Right lobe of liver (tissue), 6 donors: Measurements from ENCODE around the gene PRKACA. TPM values are rescaled to one million over a fixed set of nuclear protein-coding genes. Genes with fewer than 3 reads are reported as not detected.
A peak's percentile ranks its signal among the peaks of the same experiment; 100 is the strongest.
"Not testable (repeated sequence)": the region's sequence is repeated elsewhere in the genome, so short reads cannot be mapped to it uniquely, and the experiment has no call there.

Experiments
- ATAC-seq, 4 donors: fragments of 200-7000 bp; cut with Tn5 transposase; one replicate each; pipeline ENCODE4 v1.9.1; 2020; ENCODE audit warnings: mild to moderate bottlenecking in 4 of 4, moderate library complexity in 4 of 4
- DNase-seq, 3 donors: peaks; one replicate each; pipeline ENCODE4 v3.0.0-alpha.2; 2020
- H3K27ac ChIP-seq, 3 donors: fragments of 200-600 bp; one replicate each; pipeline ENCODE4 v1.8.0; 2022
- H3K27me3 ChIP-seq, 2 donors: fragments of 200-600 bp; one replicate each; pipeline ENCODE4 v1.8.0; 2022
- H3K36me3 ChIP-seq, 4 donors: fragments of 200-600 bp; sonication (generic) in 1 of 4; one replicate each; pipeline versions ENCODE4 v1.5.1 to v1.8.0; 2017 to 2022; ENCODE audit warnings: control low read depth in 1 of 4
- H3K4me1 ChIP-seq, 4 donors: fragments of 200-600 bp; sonication (generic) in 1 of 4; one replicate each; pipeline versions ENCODE4 v1.5.1 to v1.8.0; 2017 to 2022; ENCODE audit warnings: control low read depth in 1 of 4
- H3K4me3 ChIP-seq, 3 donors: fragments of 200-600 bp; one replicate each; pipeline ENCODE4 v1.8.0; 2022
- H3K9me3 ChIP-seq, 4 donors: fragments of 200-600 bp; sonication (generic) in 1 of 4; one replicate each; pipeline versions ENCODE4 v1.5.1 to v1.8.0; 2017 to 2022; ENCODE audit warnings: control low read depth in 1 of 4
- POLR2A ChIP-seq: fragments of 450-650 bp; IDR thresholded peaks from one replicate; pipeline ENCODE4 v1.6.1; 2017; ENCODE audit warnings: antibody characterized with exemption, mild to moderate bottlenecking
- WGBS: methylation state at CpG from one replicate; pipeline ENCODE4 v1.1.6; 2018; ENCODE audit warnings: low coverage, low lambda C conversion rate; ENCODE audit not compliant: insufficient coverage; ENCODE audit errors: missing lambda C conversion rate; 5-methylcytosine and 5-hydroxymethylcytosine counted together
- intact Hi-C, 2 donors: fragments of 100-400 bp; cut with DNase I; formaldehyde crosslinking; loops; one replicate each; pipeline versions ENCODE4 v1.11.2 to v1.14.1; 2022
- total RNA-seq, 6 experiments: library from RNA; depleted of rRNA in 2 of 6; stranded (reverse); fragments of >200 nt in 2 of 6; fragmentation: NEBNext Ultra II Directional in 3 of 6; extraction: Animal tissue kit (Norgen Biotek cat#: 25700) in 3 of 6; gene quantifications; one replicate each; pipeline versions ENCODE4 v1.1.0 to v1.2.4, GENCODE V29; 2016 to 2023
- TF ChIP-seq, protein P1 (sequence below), 4 donors: fragments of 200-600 bp in 3 of 4; fragments of 450-650 bp in 1 of 4; IDR thresholded peaks; one replicate each; pipeline versions ENCODE4 v1.5.1 to v1.8.0; 2016 to 2022; ENCODE audit warnings: antibody characterized with exemption in 4 of 4, mild to moderate bottlenecking in 2 of 4
- donor health status: DM: no; HTN: yes; CAD: no.
- donor health status: DM: no; HTN: no; CAD: no.
- donor health status: DM: no; HTN: no; CAD: no.
- donor health status: DM: no; HTN: yes; CAD: no.
- donor health status: DM: no; HTN: yes; CAD: no.

The PRKACA gene
- total RNA-seq, 6 experiments from 2014 or later = 54.8 to 87.5 (median 63.1) TPM

DNA sequence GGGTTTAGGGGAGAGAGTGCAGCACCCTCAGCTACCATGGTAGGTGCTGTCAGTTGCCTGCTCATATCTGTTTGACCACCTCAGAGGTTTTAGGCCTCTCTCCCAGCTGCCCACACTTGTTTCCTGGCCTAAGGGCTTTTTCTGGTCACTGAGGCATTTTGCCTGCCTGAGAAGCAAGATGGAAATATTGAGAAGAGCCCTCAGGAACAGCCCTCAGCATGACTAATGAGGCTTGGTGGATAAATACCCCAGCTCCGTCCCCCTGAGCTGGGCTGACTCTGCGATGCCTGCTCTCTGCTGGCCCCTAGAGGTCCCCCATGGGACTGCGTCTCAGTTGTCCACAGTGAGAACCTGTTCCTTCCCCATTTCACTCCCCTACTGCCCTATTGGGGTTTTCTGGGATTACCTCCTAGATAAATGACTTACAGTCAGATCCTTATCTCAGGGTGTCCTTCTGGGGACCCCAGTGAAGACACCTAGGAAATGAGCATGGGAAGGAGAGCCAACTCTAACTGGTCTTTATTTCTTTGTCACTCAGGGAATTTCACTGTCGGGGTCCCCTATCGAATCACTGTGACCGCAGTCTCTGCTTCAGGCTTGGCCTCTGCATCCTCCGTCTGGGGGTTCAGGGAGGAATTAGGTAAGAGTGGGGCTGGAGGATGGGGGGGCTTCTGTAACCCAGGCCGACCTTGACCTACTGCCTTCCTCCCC, 69.0 kb downstream of the PRKACA start:
- no peak for TF ChIP-seq POLR2A
- TF ChIP-seq, protein P1, sequence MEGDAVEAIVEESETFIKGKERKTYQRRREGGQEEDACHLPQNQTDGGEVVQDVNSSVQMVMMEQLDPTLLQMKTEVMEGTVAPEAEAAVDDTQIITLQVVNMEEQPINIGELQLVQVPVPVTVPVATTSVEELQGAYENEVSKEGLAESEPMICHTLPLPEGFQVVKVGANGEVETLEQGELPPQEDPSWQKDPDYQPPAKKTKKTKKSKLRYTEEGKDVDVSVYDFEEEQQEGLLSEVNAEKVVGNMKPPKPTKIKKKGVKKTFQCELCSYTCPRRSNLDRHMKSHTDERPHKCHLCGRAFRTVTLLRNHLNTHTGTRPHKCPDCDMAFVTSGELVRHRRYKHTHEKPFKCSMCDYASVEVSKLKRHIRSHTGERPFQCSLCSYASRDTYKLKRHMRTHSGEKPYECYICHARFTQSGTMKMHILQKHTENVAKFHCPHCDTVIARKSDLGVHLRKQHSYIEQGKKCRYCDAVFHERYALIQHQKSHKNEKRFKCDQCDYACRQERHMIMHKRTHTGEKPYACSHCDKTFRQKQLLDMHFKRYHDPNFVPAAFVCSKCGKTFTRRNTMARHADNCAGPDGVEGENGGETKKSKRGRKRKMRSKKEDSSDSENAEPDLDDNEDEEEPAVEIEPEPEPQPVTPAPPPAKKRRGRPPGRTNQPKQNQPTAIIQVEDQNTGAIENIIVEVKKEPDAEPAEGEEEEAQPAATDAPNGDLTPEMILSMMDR (IDR thresholded peaks at IDR 0.05) = peak; percentile 58 to 93 (median 84)
- Histone ChIP-seq H3K4me3 (no peak overlapping the region), H3K36me3 (no peaks in the 10 kb centered on the region), H3K9me3 (no peaks in the 10 kb centered on the region), H3K27me3 (no peaks in the 10 kb centered on the region), H3K4me1 (no peaks in the 10 kb centered on the region), H3K27ac (no peak overlapping the region)
- ATAC-seq (peak; percentile 81 to 92 (median 86)), DNase-seq (peak in 2 of 3 donors; percentile 47 to 62)
- WGBS = 63% methylated on average over 7 of the region's 8 CpGs
- intact Hi-C loops = loop anchor here in 1 of 2 donors (10.0 kb wide), 1 partner anchor 164 kb away; no protein-coding TSS in a partner anchor

DNA sequence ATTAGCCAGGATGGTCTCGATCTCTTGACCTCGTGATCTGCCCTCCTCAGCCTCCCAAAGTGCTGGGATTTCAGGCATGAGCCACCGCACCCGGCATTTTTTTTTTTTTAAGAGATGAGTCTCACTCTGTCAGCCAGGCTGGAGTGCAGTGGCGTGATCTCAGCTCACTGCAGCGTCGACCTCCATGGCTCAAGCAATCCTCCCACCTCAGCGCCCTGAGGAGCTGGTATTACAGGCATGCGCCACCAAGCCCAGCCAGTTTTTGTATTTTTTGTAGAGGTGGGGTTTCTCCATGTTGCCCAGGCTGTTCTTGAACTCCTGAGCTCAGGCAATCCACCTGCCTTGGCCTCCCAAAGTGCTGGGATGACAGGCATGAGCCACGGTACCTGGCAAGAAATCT, 69.7 kb downstream of the PRKACA start:
- H3K4me3 ChIP-seq, H3K9me3 ChIP-seq, H3K27ac ChIP-seq, ATAC-seq, H3K36me3 ChIP-seq, H3K4me1 ChIP-seq, DNase-seq, H3K27me3 ChIP-seq: not testable (repeated sequence)
- WGBS = 95% methylated on average over 8 of the region's 10 CpGs
- intact Hi-C loops = loop anchor here in 1 of 2 donors (10.0 kb wide), 1 partner anchor 163 kb away; no protein-coding TSS in a partner anchor

DNA sequence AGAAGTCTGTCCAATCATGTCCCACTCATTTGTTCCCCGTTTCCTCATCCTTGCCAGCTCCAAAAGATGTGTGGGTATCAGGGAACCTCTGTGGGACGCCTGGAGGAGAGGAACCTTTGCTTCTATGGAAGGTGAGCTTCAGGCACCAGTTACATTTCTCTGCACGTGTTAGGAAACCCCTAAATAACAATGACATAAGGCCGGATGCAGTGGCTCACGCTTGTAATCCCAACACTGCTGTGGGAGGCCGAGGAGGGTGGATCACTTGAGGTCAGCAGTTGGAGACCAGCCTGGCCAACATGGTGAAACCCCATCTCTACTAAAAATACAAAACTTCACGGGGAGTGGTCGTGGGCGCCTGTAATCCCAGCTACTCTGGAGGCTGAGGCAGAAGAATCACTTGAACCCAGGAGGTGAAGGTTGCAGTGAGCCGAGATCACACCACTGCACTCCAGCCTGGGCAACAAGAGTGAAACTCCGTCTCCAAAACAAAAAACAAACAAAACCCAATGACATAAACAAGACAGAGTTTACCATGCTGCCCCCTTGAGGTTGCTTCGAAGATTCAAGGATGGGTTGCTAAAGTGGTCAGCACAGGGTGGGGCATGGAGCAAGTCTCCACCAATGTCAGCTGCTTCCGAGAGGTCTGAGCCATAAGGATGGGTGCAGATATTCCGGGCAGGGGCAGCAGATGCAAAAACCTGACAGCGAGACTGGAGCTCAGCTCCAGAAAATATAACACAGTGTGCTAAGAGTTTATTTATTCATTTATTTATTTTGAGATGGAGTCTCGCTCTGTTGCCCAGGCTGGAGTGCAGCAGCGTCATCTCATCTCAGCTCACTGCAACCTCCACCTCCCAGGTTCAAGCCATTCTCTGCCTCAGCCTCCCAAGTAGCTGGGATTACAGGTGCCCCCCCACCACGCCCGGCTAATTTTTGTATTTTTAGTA, 74.6 kb downstream of the PRKACA start:
- TF ChIP-seq, protein P1 (IDR thresholded peaks at IDR 0.05) = peak; percentile 46 to 63 (median 54)
- not testable (repeated sequence) for H3K4me1 ChIP-seq, H3K9me3 ChIP-seq, DNase-seq, H3K27me3 ChIP-seq, H3K36me3 ChIP-seq, H3K27ac ChIP-seq, H3K4me3 ChIP-seq
- intact Hi-C loops = loop anchor here in 1 of 2 donors (10.0 kb wide), 1 partner anchor 158 kb away; no protein-coding TSS in a partner anchor
- 59% methylated on average over 8 of the region's 19 CpGs for WGBS
- ATAC-seq = peak; percentile 82 to 92 (median 87)

Other genes starting within 250 kb of the PRKACA start
- not detected for gene NANOS3, start 240.6 kb downstream of the PRKACA start, total RNA-seq
- 1 to 10 TPM in 4 of 6 experiments, under 1 TPM in 2; 0.34 to 3.7 (median 1.2) TPM for gene BRME1, start 211.6 kb downstream of the PRKACA start, total RNA-seq
- gene CC2D1A, start 211.6 kb downstream of the PRKACA start, total RNA-seq = 10 to 100 TPM; 16.5 to 29.8 (median 18.1) TPM
- under 1 TPM in 2 of 6 experiments, not detected in 4; 0.19 to 0.33 TPM for gene PODNL1, start 179.3 kb downstream of the PRKACA start, total RNA-seq
- gene DCAF15, start 165.3 kb downstream of the PRKACA start, total RNA-seq = 1 to 10 TPM; 5.6 to 8.7 (median 7.7) TPM
- 1 to 10 TPM; 2.5 to 9.3 (median 5.7) TPM for gene RFX1, start 111.4 kb downstream of the PRKACA start, total RNA-seq
- gene RLN3, start 89.6 kb downstream of the PRKACA start, total RNA-seq = not detected
- gene IL27RA, start 86.0 kb downstream of the PRKACA start, total RNA-seq = 1 to 10 TPM; 1.1 to 3.0 (median 1.5) TPM
- 10 to 100 TPM in 4 of 6 experiments, 1 to 10 TPM in 2; 5.3 to 33.9 (median 17.0) TPM for gene PALM3, start 55.7 kb downstream of the PRKACA start, total RNA-seq
- 10 to 100 TPM in 1 of 6 experiments, 1 to 10 TPM in 5; 3.6 to 12.0 (median 6.1) TPM for gene MISP3, start 45.0 kb downstream of the PRKACA start, total RNA-seq
- under 1 TPM in 1 of 6 experiments, not detected in 5; 0.27 TPM for gene C19orf67, start 32.0 kb downstream of the PRKACA start, total RNA-seq
- gene SAMD1, start 27.0 kb downstream of the PRKACA start, total RNA-seq = 10 to 100 TPM in 5 of 6 experiments, 1 to 10 TPM in 1; 10.0 to 25.3 (median 15.6) TPM
- gene ASF1B, start 18.8 kb upstream of the PRKACA start, total RNA-seq = 1 to 10 TPM in 2 of 6 experiments, under 1 TPM in 4; 0.24 to 5.3 (median 0.61) TPM
- gene ADGRL1, start 88.4 kb upstream of the PRKACA start, total RNA-seq = 1 to 10 TPM in 3 of 6 experiments, under 1 TPM in 3; 0.46 to 4.6 (median 1.3) TPM